Thoracic aorta (tissue), 2 donors: ENCODE data around the gene AKAP6. TPM values are rescaled to one million over a fixed set of nuclear protein-coding genes. Genes with fewer than 3 reads are reported as not detected.

Experiments
- ATAC-seq: fragments of 150-250 bp; one replicate; pipeline ENCODE4 v1.8.0; 2017; ENCODE audit warnings: low read depth; ENCODE audit not compliant: insufficient number of reproducible peaks, low FRiP score
- DNase-seq: peaks from one replicate; pipeline ENCODE4 v3.0.0-alpha.2; 2020; ENCODE audit warnings: low spot score
- H3K27ac ChIP-seq, 2 donors: fragments of 200-600 bp; sonication (generic); 1 replicate in 1 of 2; 2 replicates in 1 of 2; pipeline ENCODE4 v1.5.1; 2016; ENCODE audit warnings: mild to moderate bottlenecking in 2 of 2, moderate library complexity in 2 of 2
- H3K27me3 ChIP-seq: fragments of 200-600 bp; sonication (generic); replicated peaks from 2 replicates; pipeline ENCODE4 v1.6.0; 2016; ENCODE audit warnings: mild to moderate bottlenecking; ENCODE audit not compliant: insufficient read depth
- H3K36me3 ChIP-seq: fragments of 200-600 bp; sonication (generic); one replicate; pipeline ENCODE4 v1.5.1; 2016
- H3K4me1 ChIP-seq, 2 donors: fragments of 200-600 bp; sonication (generic); 1 replicate in 1 of 2; 2 replicates in 1 of 2; pipeline versions ENCODE4 v1.5.1 to v1.6.0; 2016; ENCODE audit warnings: low read depth in 2 of 2, mild to moderate bottlenecking in 1 of 2; ENCODE audit not compliant: control insufficient read depth in 1 of 2
- H3K4me3 ChIP-seq: fragments of 200-600 bp; sonication (generic); 2 replicates; pipeline ENCODE4 v1.5.1; 2016; ENCODE audit warnings: mild to moderate bottlenecking
- H3K9me3 ChIP-seq: fragments of 200-600 bp; sonication (generic); 2 replicates; pipeline ENCODE4 v1.5.1; 2016
- total RNA-seq, 2 donors: library from RNA; depleted of rRNA; stranded (reverse); fragments of >200 nt; gene quantifications; one replicate each; pipeline versions ENCODE4 v1.1.0 to v1.2.3, GENCODE V29; 2016
- TF ChIP-seq, protein P1 (sequence below): fragments of 200-600 bp; sonication (generic); IDR thresholded peaks from one replicate; pipeline ENCODE4 v1.5.1; 2019; ENCODE audit warnings: antibody characterized with exemption

AKAP6 gene
- total RNA-seq, 2 donors from 2014 or later = 78.9 to 104 TPM

DNA sequence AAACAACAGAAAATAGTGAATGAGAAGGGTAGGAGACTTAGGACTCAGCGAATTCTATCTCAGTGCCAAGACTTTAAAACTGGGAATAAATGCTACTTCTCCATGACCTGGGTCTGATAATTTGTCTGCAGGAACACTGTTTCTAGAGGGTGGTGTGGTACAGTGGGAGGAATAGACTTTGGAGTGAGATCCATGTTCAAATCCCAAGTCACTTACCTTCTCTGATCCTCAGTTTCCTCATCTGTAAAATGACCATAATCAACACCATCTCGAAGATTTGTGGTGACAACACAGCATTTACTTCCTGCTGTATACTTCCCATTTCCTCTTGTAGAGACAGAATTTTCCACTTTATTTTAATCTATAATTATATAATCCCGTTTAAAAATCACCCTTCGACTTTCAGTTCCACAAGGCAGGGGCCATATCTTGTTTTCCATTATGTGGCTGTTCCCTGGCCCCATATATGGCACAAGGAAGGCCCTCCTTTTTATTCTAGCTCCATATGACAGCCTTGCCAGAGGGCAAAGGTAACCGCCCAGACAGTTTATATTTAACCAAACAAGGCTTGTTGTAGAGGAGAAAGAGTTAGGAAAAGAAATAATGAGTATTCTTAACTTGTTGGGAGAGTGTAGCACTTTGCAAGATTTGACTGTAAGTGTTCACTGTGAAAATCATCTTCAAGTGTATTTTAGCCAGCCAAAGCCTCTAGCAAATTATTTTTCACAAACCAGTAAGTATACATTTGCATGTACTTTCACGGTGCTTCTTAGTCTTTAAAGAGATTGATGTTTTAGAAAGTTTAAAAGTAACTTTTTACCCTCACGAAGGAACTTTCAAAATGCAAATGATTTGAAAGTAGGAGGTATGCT, 243.1 kb downstream of the AKAP6 start:
- ATAC-seq = no peak

DNA sequence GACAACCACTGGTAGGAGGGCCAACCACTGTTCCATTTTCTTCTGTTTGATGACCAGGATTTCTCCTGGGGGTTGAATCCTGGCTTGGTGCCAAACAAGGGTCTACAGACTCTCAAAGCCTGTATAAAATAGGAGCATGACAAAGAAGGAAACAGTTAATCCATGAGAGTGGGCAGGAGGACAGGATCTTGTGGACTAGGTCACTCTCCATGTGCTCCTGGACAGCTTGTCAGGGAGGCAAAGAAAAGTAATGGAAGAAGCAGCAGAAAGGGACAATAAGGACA, 243.7 kb downstream of the AKAP6 start:
- TF ChIP-seq, protein P1, sequence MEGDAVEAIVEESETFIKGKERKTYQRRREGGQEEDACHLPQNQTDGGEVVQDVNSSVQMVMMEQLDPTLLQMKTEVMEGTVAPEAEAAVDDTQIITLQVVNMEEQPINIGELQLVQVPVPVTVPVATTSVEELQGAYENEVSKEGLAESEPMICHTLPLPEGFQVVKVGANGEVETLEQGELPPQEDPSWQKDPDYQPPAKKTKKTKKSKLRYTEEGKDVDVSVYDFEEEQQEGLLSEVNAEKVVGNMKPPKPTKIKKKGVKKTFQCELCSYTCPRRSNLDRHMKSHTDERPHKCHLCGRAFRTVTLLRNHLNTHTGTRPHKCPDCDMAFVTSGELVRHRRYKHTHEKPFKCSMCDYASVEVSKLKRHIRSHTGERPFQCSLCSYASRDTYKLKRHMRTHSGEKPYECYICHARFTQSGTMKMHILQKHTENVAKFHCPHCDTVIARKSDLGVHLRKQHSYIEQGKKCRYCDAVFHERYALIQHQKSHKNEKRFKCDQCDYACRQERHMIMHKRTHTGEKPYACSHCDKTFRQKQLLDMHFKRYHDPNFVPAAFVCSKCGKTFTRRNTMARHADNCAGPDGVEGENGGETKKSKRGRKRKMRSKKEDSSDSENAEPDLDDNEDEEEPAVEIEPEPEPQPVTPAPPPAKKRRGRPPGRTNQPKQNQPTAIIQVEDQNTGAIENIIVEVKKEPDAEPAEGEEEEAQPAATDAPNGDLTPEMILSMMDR = no peak

More for the DNA sequence above, 243.1 kb downstream of the AKAP6 start:
- no peak for DNase-seq
- TF ChIP-seq, protein P1 = no peak
- Histone ChIP-seq H3K36me3 (no peaks in the 10 kb centered on the region), H3K27ac (no peak overlapping the region), H3K27me3 (no peaks in the 10 kb centered on the region), H3K4me3 (no peak overlapping the region), H3K9me3 (no peaks in the 10 kb centered on the region), H3K4me1 (peaks cover 10 to 35% of the 10 kb centered on the region in 2 donors)

DNA sequence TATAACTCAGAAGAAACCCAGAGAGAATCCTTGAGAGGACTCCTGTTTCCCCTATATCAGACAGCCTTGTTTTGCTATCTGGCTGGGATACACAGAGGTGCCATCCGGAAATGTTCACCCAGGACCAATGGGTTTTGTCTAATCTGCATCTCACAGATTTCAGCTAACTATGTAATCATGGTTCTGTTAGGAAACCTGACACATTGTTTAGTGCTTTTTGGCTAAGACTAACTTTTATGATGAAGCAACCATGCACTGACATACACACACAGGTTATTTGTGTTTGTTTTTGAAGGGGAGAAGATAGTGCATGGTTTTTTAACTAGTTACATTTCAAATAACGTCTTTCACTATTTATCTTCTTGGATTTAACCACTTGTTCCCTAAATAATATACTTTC, 245.2 kb downstream of the AKAP6 start:
- no peaks in the 10 kb centered on the region for H3K27me3 ChIP-seq
- DNase-seq (no peak), ATAC-seq (no peak)
- H3K27ac ChIP-seq = no peak overlapping the region
- peaks cover 5 to 29% of the 10 kb centered on the region in 2 donors for H3K4me1 ChIP-seq
- no peaks in the 10 kb centered on the region for H3K36me3 ChIP-seq
- no peaks in the 10 kb centered on the region for H3K9me3 ChIP-seq
- TF ChIP-seq, protein P1 = no peak
- no peak overlapping the region for H3K4me3 ChIP-seq

More for the DNA sequence above, 243.7 kb downstream of the AKAP6 start:
- Histone ChIP-seq H3K27me3 (no peaks in the 10 kb centered on the region), H3K4me1 (peaks cover 5 to 32% of the 10 kb centered on the region in 2 donors), H3K4me3 (no peak overlapping the region), H3K27ac (no peak overlapping the region), H3K9me3 (no peaks in the 10 kb centered on the region), H3K36me3 (no peaks in the 10 kb centered on the region)
- no peak for DNase-seq
- ATAC-seq = no peak

DNA sequence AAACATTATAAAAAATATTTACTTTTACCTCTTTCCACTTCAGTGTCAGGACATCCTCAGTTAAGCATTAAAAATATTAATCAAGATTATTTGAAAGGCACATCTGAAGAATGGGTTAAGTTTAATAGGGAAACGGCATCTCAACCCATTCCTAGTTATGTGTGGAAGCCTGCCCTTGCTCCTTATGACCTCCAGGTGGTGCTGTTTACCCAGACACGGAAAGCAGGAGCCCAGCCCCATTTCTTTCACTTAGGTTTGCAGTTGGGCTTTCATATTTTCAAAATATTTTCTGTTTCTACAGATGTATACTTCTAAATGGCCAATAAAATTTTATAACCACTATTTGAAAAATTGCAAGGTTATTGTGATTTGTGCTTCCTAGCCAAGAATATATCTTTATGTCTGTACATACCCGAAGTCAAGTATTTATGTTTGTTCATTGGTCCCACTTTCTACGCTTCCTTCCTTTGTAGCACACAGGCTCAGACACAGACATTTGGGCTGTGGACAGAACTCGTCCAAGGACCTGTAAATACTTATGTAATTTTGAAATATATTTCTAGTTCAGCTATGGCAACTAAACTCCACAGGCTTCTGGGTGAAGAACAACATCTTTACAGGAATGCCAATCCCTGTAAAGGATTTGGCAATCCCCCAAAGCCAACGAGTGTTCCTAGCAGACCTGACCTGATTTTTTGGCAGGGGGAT, 247.1 kb downstream of the AKAP6 start:
- H3K27ac ChIP-seq = no peak overlapping the region
- H3K9me3 ChIP-seq = no peaks in the 10 kb centered on the region
- ATAC-seq (peak; percentile 64), DNase-seq (no peak)
- no peaks in the 10 kb centered on the region for H3K27me3 ChIP-seq
- TF ChIP-seq, protein P1 = peak; percentile 93
- H3K4me3 ChIP-seq = peak overlapping the region; percentile 57
- peaks cover 5 to 29% of the 10 kb centered on the region in 2 donors for H3K4me1 ChIP-seq
- no peaks in the 10 kb centered on the region for H3K36me3 ChIP-seq

DNA sequence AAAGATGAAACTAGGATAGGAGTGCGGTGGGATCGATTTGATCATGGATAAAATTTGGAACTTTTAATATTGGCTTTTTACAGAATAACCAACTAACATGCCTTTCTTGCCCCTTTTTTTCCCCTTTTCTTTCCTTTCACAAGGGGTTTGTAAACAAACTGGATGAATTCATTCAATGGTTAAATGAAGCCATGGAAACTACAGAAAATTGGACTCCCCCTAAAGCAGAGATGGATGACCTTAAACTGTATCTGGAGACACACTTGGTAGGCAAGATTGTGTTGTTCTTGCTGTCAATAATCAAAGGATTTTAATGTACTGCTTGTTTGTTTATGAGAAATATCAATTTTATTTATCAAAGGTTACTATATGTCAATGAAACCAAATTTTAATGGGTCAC, 247.9 kb downstream of the AKAP6 start:
- DNase-seq (no peak), ATAC-seq (no peak)
- no peak overlapping the region for H3K27ac ChIP-seq
- TF ChIP-seq, protein P1 = no peak
- H3K9me3 ChIP-seq = no peaks in the 10 kb centered on the region
- H3K36me3 ChIP-seq = no peaks in the 10 kb centered on the region
- H3K4me1 ChIP-seq = peaks cover 5 to 26% of the 10 kb centered on the region in 2 donors
- no peak overlapping the region for H3K4me3 ChIP-seq
- no peaks in the 10 kb centered on the region for H3K27me3 ChIP-seq
